NB4 (cell line): ENCODE results near the gene DCTN5.

Experiments used
- DNase-seq: peaks from one replicate; pipeline ENCODE4 v3.0.0; 2010; ENCODE audit warnings: low read depth
- H3K4me3 ChIP-seq: one replicate; pipeline ENCODE4 v1.5.1; 2011; ENCODE audit warnings: mild to moderate bottlenecking, low read depth, low read length, moderate library complexity
- MYC ChIP-seq: IDR thresholded peaks from 2 replicates; pipeline ENCODE4 v1.6.1; 2011; ENCODE audit warnings: low read depth, low read length
- POLR2A ChIP-seq: IDR thresholded peaks from 2 replicates; pipeline ENCODE4 v1.6.1; 2011; ENCODE audit warnings: mild to moderate bottlenecking; ENCODE audit not compliant: insufficient read length; ENCODE audit errors: extremely low read depth
- TF ChIP-seq, protein P1 (sequence below): IDR thresholded peaks from 2 replicates; pipeline ENCODE4 v1.6.1; 2011; ENCODE audit warnings: low read depth, low read length
- TF ChIP-seq, protein P2 (sequence below): IDR thresholded peaks from one replicate; pipeline ENCODE4 v1.5.1; 2012; ENCODE audit warnings: low read depth, low read length

Gene DCTN5

DNA sequence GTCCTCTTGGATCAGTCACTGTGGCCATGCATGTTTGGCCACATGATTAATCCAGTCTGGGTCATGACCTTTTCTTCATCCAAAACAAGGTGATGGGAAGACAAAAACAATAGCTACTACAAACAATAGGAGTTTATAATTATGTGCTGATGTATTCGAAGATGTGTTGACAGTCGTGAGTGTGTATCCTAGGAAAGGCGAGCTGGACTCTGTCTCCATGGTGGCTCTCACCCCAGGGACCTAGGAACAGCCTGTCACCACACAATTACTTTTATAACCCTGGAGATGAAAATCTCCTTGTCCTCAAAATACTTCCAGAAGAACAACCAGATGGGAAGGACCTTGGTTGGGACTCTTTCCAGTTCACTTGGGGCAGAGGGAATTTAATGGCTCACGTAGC is 27.6 kb downstream of the DCTN5 start:
- TF ChIP-seq, protein P1, sequence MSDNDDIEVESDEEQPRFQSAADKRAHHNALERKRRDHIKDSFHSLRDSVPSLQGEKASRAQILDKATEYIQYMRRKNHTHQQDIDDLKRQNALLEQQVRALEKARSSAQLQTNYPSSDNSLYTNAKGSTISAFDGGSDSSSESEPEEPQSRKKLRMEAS, result no peak
- TF ChIP-seq POLR2A (no peak), MYC (no peak)
- TF ChIP-seq, protein P2, sequence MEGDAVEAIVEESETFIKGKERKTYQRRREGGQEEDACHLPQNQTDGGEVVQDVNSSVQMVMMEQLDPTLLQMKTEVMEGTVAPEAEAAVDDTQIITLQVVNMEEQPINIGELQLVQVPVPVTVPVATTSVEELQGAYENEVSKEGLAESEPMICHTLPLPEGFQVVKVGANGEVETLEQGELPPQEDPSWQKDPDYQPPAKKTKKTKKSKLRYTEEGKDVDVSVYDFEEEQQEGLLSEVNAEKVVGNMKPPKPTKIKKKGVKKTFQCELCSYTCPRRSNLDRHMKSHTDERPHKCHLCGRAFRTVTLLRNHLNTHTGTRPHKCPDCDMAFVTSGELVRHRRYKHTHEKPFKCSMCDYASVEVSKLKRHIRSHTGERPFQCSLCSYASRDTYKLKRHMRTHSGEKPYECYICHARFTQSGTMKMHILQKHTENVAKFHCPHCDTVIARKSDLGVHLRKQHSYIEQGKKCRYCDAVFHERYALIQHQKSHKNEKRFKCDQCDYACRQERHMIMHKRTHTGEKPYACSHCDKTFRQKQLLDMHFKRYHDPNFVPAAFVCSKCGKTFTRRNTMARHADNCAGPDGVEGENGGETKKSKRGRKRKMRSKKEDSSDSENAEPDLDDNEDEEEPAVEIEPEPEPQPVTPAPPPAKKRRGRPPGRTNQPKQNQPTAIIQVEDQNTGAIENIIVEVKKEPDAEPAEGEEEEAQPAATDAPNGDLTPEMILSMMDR, result no peak
- H3K4me3 ChIP-seq, result no peak overlapping the region
- DNase-seq, result no peak

DNA sequence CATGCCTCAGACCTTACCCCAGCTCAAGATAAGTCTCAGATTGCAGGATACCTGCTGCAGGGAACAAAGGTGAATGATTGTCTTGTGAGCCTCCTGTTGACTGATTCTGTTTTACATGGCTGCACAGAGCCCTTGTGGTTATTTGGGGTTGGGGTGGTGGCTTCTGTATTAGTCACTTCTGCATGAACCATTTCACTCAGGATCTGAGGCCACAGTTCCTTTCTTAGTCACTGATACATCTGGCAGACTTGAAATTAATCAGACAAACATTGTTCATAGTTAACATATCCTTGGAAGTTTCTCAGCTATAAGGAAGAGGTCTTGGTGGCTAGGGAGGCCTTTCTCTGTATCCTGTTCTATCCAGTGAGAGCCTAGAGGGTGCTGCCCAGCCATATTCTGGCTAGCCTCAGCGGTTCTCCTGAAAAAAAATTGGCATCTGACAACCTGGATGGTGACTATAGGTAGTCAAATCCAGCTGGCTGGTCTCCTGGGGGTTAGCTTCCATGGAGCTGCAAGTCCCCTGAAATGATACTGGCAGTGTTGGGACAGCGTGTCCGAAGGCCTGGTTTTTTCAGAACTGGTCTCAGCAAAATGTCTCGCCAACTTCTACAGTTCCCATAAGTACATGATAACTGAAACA is 29.0 kb downstream of the DCTN5 start:
- H3K4me3 ChIP-seq, result no peak overlapping the region
- peak; percentile 21 for DNase-seq
- TF ChIP-seq MYC, result no peak
- TF ChIP-seq POLR2A, result no peak
- TF ChIP-seq, protein P1, result no peak
- TF ChIP-seq, protein P2, result no peak

DNA sequence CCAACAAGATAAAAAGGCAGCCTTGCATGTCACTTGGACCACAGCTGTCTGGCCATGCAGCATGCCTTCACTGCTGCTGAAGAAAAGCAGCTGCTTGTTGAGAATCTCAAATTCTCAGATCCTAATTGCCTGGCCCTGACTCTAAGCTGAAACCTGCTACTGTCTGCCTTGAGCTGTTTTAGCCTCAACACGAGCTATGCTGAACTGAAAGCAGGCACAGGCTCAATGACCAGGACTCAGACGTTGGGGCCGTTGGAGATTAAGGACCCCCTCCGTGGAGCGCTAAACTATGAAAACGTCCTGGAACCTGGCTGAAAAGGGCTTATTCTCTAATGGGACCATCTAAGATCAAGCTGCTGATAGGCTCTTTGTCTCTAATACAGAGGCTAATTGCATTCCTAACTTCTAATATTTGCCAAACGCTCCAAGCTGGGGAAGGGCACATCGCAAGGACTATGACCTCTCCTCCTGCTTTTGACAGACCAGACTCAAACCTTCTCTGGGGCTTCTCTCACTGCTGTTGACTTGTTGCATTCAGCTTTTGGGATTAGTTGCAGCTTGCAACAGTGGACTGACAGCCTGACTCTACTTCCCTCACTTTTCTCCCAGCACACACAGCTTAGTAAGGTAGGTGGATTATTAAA is 32.8 kb downstream of the DCTN5 start:
- no peak overlapping the region for H3K4me3 ChIP-seq
- no peak for DNase-seq
- TF ChIP-seq MYC, result no peak
- TF ChIP-seq, protein P1, result no peak
- no peak for TF ChIP-seq POLR2A
- TF ChIP-seq, protein P2, result no peak

DNA sequence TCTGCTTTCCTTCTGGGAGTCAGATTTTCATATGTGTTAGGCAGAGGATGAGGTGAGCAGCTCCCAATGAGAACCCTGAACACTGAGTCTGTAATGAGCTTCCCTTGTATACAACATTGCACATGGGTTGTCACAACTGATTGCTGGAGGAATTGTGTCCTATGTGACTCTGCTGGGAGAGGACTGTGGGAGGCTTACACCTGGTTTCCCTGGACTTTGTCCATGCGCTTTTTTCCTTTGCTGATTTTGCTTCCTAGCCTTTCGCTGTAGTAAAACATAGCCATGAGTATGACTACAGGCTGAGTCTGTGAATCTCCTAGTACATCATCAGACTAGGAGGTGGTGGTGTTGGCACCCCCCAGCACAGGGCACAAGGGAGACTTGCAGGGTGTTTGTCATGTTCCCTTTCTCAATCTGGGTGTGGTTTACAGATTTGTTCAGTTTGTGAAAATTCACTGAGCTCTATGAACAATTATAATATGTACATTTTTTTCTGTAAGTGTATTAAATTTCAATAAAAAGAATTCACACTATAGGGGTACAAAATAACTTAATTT is 35.7 kb downstream of the DCTN5 start:
- no peak overlapping the region for H3K4me3 ChIP-seq
- TF ChIP-seq MYC, result no peak
- TF ChIP-seq, protein P1, result no peak
- TF ChIP-seq, protein P2, result no peak
- no peak for TF ChIP-seq POLR2A
- DNase-seq, result no peak

DNA sequence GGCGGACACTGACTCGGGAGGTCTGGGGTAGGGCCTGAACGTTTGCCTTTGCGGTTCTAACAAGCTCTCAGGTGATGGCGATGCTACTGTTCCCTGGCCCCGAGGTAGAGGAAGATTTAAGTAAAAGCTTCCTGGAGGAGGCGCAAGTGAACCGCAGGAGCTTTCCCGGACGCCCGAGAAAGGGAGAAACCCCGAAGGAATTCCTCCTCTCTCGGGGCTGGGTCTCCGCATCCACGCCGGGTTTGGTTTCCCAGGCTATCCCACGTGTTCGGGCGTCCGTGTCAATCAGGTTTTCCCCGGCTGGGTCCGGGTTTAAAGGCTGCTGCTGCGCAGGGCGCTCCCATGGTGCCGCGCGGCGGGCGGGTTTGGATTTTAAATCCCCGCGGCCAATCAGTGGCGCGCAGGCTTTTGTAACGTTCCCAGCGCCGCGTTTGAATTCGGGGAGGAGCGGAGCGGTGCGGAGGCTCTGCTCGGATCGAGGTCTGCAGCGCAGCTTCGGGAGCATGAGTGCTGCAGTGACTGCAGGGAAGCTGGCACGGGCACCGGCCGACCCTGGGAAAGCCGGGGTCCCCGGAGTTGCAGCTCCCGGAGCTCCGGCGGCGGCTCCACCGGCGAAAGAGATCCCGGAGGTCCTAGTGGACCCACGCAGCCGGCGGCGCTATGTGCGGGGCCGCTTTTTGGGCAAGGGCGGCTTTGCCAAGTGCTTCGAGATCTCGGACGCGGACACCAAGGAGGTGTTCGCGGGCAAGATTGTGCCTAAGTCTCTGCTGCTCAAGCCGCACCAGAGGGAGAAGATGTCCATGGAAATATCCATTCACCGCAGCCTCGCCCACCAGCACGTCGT is 37.4 kb downstream of the DCTN5 start, which contains the start of gene PLK1:
TSS of gene PLK1 (plus strand) at position 460 of the 844 bp plus-strand sequence. CDS start at position 504, 44 bp downstream.
- TF ChIP-seq, protein P2, result no peak
- TF ChIP-seq MYC (peak; percentile 89), POLR2A (peak; percentile 65)
- TF ChIP-seq, protein P1, result peak; percentile 93
- peak within 1 kb of the TSS; percentile 95 for H3K4me3 ChIP-seq
- DNase-seq, result peak; percentile 93
